Posterior vena cava (tissue), 2 donors: ENCODE results near the gene HECTD3. TPM values are rescaled to one million over a fixed set of nuclear protein-coding genes. Genes with fewer than 3 reads are reported as not detected.

ENCODE experiments used
- DNase-seq: peaks from one replicate; pipeline ENCODE4 v3.0.0-alpha.2; 2020; ENCODE audit warnings: low spot score
- intact Hi-C, 2 donors: fragments of 100-400 bp; cut with DNase I; formaldehyde crosslinking; loops; one replicate each; pipeline versions ENCODE4 v1.14.1 to v1.14.2; 2022 to 2023
- total RNA-seq, 2 donors: library from RNA; stranded (reverse); fragmentation: NEBNext Ultra II Directional; extraction: Animal tissue kit (Norgen Biotek cat#: 25700); gene quantifications; one replicate each; pipeline ENCODE4 v1.2.1, GENCODE V29; 2021
- donor health status: DM: yes; HTN: yes; CAD: no.
- donor health status: DM: yes; HTN: yes; CAD: no.

HECTD3 gene
- total RNA-seq, 2 donors from 2014 or later: 26.5 to 32.9 TPM

GRCh38 chr1:45016090-45016697 lies 5.1 kb upstream of the HECTD3 start:
- DNase-seq: no peak
- intact Hi-C loops: loop anchor here in 1 of 2 donors (10.0 kb wide), 2 partner anchors 181 to 479 kb away; partner anchors contain the start of gene TESK2

DNA sequence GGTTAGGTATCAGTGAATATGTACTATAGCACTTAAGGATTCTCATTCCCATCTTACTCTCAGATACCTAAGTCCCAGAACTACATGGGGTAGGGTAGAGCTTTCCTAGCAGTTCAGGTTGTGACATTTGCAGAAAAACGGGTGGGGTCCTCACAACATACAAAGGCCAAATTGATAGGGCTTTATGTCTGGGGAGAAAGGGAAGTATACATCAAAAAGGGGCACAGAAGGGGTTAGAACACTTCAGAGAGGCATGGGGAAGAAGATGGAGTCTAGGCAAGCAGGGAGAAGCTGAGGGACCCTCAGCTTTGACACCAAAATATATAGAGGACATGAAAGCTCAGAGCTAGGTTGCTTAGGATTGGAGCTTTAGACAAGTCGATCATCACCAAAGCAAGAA lies 4.6 kb upstream of the HECTD3 start:
- no peak for DNase-seq
- intact Hi-C loops: loop anchor here (2.0 to 10.0 kb wide), 3 partner anchors 181 to 479 kb away; partner anchors contain the start of gene TESK2 (in 1 of the 2)

DNA sequence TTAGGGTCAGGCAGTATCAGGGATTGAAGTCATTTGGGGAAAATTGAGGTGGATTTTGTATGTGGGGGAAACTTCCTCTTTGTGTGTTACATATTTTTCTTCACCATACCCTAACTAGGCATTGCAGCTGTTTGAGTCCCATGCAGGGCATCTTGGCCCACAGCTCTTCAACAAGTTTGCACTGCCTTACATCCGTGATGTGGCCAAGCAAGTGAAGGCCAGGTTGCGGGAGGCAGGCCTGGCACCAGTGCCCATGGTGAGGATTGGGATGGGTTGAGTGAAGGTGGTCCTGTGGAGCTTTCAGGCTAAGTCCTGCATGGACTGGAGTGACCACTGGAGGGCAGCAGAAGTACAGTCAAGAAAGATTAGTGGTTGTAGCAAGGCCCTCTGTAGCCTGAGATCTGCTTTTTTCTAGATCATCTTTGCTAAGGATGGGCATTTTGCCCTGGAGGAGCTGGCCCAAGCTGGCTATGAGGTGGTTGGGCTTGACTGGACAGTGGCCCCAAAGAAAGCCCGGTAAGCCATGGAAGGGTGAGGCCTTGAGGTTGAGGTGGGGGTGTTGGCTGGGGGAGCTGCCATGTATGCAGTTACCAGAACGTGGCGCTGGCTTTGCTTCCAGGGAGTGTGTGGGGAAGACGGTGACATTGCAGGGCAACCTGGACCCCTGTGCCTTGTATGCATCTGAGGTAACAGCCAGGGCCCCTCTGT lies 3.4 kb upstream of the HECTD3 start:
- intact Hi-C loops: loop anchor here (2.0 to 10.0 kb wide), 5 partner anchors 180 to 558 kb away; partner anchors contain the start of gene TESK2 (in 1 of the 2)
- peak; percentile 89 for DNase-seq

GRCh38 chr1:45013551-45014209 lies 2.6 kb upstream of the HECTD3 start:
- intact Hi-C loops: loop anchor here (2.0 to 10.0 kb wide), 7 partner anchors 57 to 559 kb away; partner anchors contain the start of gene TESK2 (in 1 of the 2)
- DNase-seq: no peak

- DNase-seq: peak; percentile 90
- intact Hi-C loops: loop anchor here (2.0 to 10.0 kb wide), 6 partner anchors 58 to 560 kb away; partner anchors contain the start of gene TESK2 (in 1 of the 2)
Observed at GRCh38 chr1:45012639-45013278, 1.6 kb upstream of the HECTD3 start.

- intact Hi-C loops: loop anchor here (2.0 to 10.0 kb wide), 6 partner anchors 59 to 560 kb away; partner anchors contain the start of gene TESK2 (in 1 of the 2)
- DNase-seq: peak; percentile 97
Observed at GRCh38 chr1:45011837-45012638, 914 bp upstream of the HECTD3 start, which contains the start of gene UROD. Gene UROD, plus strand, starts transcription at chr1:45012254. Its CDS starts 12 bp downstream, at chr1:45012266.

DNA sequence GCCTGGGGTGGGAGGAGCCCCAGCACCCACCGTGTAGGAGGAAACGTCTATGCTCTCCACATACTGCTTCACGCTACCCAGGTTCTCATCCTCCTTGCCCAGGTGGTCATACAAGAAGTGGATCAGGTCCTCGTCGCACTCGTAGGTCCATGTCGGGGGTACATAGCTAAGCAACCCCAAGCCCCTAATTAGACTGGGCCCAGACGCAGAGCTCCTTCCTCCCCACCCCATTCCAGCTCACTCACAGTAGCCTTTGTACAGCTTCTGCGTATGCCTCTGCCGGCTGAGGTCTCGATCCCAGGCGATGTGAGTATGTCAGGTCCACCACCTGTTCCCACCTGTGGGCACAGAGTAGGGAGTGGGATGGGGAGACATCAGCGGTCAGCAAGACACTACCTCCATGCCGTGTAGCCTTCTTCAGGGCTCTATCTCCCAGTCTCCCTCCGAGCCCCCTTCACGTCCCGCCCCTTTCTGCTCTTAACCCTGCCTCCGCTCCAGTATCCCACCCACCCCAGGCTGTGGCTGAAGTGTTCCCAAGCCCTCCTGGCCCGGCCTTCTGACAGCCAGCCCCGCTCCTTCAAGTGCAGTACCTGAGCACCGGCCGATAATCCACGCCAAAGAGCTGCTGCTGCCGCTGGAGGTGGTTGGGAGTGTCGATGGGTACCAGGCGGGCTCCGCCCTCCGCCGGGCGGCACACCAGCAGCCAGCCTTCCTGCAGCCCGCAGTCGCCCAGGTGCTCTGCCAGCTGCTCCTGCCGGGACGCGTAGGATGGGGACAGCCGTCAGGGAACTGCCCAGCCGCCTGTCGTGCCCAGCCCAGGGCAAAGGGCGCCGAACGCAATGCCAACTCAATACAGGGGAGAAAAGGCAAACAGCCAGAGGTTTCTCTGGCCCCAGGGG lies 919 bp downstream of the HECTD3 start:
- DNase-seq: peak; percentile 81
- intact Hi-C loops: loop anchor here (5.0 to 10.0 kb wide), 5 partner anchors 175 to 562 kb away; partner anchors contain the start of genes BEST4 (in 1 of the 2) and TESK2 (in 1 of the 2)

GRCh38 chr1:45009296-45009865 lies 1.7 kb downstream of the HECTD3 start:
- intact Hi-C loops: loop anchor here in 1 of 2 donors (10.0 kb wide), 1 partner anchor 225 kb away; the partner anchor contains the start of gene BEST4

DNA sequence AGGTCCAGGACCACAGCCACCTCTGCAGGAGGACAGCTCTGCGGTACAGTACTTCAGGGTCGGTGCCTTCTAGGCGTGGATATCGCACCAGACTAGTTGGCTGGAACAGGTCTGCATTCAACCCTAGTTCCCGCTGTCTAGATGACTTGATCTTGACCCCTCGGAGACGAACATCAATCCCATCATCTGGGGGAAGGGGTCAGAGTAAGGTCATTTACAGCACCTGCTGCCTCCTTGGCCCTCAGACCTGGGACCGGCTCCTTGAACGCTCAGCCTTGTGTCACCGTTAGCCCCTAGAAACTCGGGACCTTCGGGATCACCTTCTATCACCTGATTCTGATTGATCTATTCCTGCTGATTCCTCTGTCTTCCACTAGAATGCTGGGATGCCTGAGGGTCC lies 2.6 kb downstream of the HECTD3 start:
- intact Hi-C loops: loop anchor here in 1 of 2 donors (10.0 kb wide), 1 partner anchor 224 kb away; the partner anchor contains the start of gene BEST4

More at GRCh38 chr1:45009296-45009865, 1.7 kb downstream of the HECTD3 start:
- DNase-seq: no peak

DNA sequence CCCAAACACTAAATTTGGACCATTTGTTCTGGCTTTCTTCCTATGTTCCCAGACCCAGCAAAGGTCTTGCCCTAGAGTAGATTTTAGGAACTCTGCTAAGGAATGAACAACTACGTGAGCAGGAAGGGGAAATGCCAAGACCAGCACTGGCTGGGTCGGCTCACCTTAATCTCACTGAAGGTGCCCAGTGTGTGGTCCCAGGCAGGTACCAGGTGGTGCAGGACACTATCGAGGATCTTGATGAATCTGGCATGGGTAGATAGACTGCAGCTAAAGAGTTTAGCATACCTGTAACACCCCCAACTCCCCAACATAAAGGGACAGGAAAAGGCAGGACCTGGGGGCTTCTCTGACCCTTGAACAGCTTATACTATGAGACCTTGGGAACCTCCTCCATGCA lies 3.0 kb downstream of the HECTD3 start:
- DNase-seq: no peak
- intact Hi-C loops: loop anchor here in 1 of 2 donors (10.0 kb wide), 1 partner anchor 223 kb away; the partner anchor contains the start of gene BEST4

More for the DNA sequence above, 2.6 kb downstream of the HECTD3 start:
- no peak for DNase-seq

DNA sequence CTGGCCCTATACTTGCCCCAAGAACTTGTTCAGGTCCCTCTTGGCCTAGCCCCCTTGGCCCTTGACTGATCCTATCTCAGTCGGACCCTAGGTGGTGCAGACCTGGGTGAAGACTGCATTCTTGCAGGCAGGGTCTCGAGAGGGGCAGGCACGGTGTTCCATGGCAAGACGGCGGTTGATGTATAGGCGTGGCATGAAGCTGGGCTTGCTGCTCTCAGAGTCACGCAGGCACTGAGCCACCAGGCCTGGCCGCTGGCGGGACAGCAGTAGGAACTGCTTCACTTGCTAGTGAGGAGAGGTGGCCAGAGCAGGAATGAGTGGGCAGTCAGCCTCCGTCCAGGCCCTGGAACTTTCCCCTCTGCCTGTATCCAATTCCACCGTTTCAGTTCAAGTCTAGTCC lies 3.8 kb downstream of the HECTD3 start:
- intact Hi-C loops: loop anchor here in 1 of 2 donors (10.0 kb wide), 1 partner anchor 223 kb away; the partner anchor contains the start of gene BEST4
- DNase-seq: no peak

- intact Hi-C loops: loop anchor here in 1 of 2 donors (10.0 kb wide), 1 partner anchor 221 kb away; the partner anchor contains the start of gene BEST4
- no peak for DNase-seq
Observed at GRCh38 chr1:45005761-45006160, 5.4 kb downstream of the HECTD3 start.

DNA sequence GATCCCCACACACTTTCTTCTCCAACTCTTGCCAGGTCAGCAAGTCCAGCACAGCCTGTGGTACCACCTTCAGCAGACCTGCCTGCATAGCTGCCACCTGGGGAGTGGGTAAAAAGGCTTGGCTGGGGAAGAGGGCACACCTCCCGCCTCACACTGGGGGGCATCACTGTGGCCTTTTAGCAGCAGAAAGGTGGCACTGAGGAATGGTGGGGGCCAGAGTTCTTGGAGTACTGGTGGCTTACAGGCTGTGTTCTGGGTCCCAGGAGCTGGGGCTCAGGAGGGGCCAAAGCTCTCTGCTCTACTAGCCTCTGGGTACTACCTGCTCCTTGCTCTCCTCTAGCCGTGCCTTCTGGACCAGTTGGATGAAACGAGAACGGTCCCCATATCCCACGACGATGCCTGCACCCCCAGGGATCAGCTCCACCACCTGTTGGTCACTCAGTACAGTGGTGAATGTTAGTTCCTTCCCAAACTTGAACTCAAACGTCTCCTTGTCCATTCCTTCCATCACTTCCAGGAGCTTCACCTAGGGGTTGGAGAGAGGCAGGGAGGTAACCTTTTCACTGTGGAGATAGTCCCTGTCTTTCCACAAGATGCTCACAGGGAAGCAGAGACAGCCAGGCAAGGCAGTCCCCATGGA lies 6.7 kb downstream of the HECTD3 start:
- no peak for DNase-seq
- intact Hi-C loops: loop anchor here in 1 of 2 donors (10.0 kb wide), 1 partner anchor 220 kb away; the partner anchor contains the start of gene BEST4

DNA sequence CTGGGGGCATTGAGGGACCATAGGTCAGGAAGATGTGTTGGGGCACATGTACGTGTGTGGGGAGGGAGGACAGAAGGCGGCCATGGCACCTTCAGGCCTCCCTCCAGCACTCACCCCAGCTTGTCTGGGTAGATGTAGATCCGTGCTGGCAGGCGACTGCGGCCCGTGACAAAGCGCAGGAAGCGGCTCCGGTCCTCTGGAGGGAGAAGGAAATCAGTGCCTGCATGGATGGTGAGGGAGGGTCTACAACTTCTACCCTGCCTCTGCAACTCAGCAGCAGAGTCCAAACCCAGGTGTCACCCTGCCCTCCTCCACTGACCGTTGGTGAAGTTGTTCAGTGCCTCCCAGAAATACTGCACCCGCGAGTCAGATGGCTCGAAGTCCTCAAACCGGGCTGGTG lies 7.4 kb downstream of the HECTD3 start:
- no peak for DNase-seq
- intact Hi-C loops: loop anchor here in 1 of 2 donors (10.0 kb wide), 1 partner anchor 219 kb away; the partner anchor contains the start of gene BEST4
